ENCODE results near the gene OR2D2.
"Not testable (repeated sequence)": the region's sequence is repeated elsewhere in the genome, so short reads cannot be mapped to it uniquely, and the experiment has no call there.

OR2D2 gene

GRCh38 chr11:6876914-6877313, 15.4 kb downstream of the OR2D2 start:
- no peak for FAIRE-seq

GRCh38 chr11:6876325-6876724, 16.0 kb downstream of the OR2D2 start, which contains the start of gene OR10A4:
Gene OR10A4, plus strand, starts transcription at chr11:6876625. Its CDS starts 23 bp downstream, at chr11:6876648.
- no peak for FAIRE-seq

- no peak for FAIRE-seq
Measured at GRCh38 chr11:6875761-6876160, 16.5 kb downstream of the OR2D2 start.

GRCh38 chr11:6871278-6871677, 21.0 kb downstream of the OR2D2 start:
- FAIRE-seq: no peak

- FAIRE-seq: no peak
Measured at GRCh38 chr11:6864438-6864837, 27.9 kb downstream of the OR2D2 start.

- no peak for FAIRE-seq
Measured at GRCh38 chr11:6862961-6863360, 29.3 kb downstream of the OR2D2 start, which contains the start of gene OR10A2. Gene OR10A2, plus strand, starts transcription at chr11:6863057. Its CDS starts 6,698 bp downstream, at chr11:6869755.

- FAIRE-seq: no peak
Measured at GRCh38 chr11:6856871-6857270, 35.4 kb downstream of the OR2D2 start.

- FAIRE-seq: no peak
Measured at GRCh38 chr11:6855971-6856541, 36.2 kb downstream of the OR2D2 start.

GRCh38 chr11:6854801-6855200, 37.5 kb downstream of the OR2D2 start:
- FAIRE-seq: not testable (repeated sequence)

GRCh38 chr11:6850526-6850925, 41.8 kb downstream of the OR2D2 start:
- no peak for FAIRE-seq

GRCh38 chr11:6845383-6845782, 46.9 kb downstream of the OR2D2 start, which contains the start of gene OR10A5:
Gene OR10A5, plus strand, starts transcription at chr11:6845683. Its CDS starts 0 bp downstream, at chr11:6845683.
- no peak for FAIRE-seq

GRCh38 chr11:6844356-6844755, 47.9 kb downstream of the OR2D2 start:
- no peak for FAIRE-seq

- no peak for FAIRE-seq
Measured at GRCh38 chr11:6843670-6844069, 48.6 kb downstream of the OR2D2 start.

GRCh38 chr11:6841694-6842093, 50.6 kb downstream of the OR2D2 start:
- FAIRE-seq: no peak
